SHP77 treated with DMSO at 0.1 percent for 48 hours (cell line): ENCODE data around the gene AVPR1B.
"Not testable (repeated sequence)": the region's sequence is repeated elsewhere in the genome, so short reads cannot be mapped to it uniquely, and the experiment has no call there.

Source experiments
- DNase-seq: peaks from one replicate; lab custom pipeline; 2025; lab: John Stamatoyannopoulos, UW

Gene AVPR1B

DNA sequence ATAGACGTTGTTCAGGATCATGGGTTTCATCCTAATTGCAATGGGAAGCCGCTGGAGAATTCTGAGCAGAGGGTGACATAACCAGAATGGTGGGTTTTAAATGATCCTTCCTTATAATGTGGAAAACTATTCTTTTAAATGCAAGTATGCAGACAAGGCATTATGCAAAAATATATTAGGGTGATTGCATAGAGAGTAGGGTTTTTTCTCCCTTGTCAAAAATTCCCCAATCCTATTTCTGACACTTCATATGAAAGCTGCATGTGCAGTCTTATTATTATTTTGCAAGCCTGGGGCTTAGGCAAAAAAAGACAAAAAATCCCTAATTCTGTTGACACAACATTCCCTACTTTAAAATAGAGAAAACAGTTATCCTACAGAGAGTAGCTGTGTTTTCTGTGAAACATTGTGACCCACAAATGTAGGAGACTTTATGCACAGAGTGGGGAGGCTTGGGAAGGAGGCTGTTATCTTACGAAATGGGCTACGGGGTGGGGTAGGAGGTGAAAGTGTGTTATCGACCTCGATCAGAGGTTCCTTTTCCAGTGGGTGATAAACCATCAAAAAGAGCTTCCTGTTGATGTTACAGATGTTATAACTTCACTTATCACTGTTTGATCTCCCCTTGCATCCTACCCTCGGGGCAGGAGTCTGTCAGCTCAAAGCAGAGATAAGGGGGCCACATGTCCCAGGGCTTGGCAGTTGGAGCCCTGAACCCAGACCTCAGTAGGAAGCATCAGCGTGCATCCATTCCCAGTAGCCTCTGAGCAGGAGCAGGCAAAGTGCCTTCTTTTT lies 37.0 kb downstream of the AVPR1B start:
- DNase-seq, result no peak

DNA sequence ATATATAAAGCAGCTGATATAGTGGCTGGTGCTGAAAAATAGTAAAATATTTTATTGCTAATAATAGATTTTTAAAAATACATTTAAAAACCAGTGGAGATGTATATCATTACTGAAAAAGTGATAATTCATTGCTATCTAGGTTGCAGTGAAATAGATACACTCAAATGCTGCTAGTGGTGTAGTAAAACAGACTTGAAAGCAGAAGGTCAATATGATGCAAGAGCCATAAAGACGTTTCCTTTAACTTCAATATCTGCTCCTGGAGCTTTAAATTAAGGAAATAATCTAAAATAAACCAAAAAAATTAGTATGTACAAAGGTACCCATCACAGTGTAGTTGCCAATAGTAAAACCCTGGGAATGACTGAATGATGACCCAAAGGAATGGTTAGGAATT lies 38.1 kb downstream of the AVPR1B start:
- DNase-seq, result no peak

DNA sequence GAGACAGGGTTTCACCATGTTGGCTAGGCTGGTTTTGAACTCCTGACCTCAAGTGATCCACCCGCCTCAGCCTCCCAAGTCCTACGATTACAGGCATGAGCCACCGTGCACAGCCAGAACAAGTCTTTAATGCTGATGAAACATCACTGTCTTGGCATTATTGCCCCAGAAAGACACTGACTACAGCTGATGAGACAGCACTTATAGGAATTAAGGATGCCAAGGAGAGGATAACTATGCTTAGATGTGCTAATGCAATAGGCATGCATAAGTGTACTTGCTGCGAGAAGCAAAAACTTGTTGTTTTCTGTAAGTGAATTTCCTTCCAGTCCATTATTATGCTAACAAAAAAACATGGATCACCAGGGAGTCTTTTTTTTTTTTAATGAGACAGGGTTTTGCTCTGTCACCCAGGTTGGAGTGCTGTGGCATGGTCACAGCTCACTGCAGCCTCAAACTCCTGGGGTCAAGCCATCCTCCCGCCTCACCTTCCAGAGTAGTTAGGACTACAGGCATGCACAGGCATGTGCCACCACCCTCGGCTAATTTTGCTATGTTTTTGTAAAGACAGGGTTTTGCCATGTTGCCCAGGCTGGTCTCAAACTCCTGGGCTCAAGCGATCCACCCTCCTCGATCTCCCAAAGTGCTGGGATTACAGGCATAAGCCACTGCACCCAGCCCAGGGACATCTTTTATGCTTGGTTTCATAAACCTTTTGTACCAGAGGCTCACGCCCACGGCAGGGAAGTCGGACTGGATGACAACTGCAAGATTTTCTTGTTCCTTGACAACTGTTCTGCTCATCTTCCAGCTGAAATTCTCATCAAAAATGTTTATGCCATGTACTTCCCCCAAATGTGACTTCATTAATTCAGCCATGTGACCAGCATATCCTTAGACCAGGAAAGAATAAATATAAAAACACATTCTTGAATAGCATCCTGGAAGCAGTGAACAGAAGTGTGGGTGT lies 41.1 kb downstream of the AVPR1B start:
- DNase-seq, result no peak

DNA sequence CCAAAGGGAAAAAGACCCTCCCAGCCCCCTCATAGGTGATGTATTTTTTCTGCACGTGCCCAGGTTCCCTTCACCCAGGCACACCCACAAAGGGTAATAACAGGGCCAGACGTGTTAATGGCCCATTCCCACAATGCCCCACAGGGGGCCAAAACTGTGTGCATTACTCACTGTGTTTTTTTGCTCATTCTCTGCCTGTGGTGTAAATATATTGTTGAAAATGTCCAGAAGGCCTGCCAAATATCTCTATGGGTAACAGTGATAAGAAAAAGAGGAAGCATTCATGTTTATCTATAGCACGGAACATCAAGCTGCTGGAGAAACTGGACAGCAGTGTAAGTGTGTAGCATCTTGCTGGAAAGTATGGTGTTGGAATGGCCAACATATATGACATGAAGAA lies 42.3 kb downstream of the AVPR1B start:
- no peak for DNase-seq

DNA sequence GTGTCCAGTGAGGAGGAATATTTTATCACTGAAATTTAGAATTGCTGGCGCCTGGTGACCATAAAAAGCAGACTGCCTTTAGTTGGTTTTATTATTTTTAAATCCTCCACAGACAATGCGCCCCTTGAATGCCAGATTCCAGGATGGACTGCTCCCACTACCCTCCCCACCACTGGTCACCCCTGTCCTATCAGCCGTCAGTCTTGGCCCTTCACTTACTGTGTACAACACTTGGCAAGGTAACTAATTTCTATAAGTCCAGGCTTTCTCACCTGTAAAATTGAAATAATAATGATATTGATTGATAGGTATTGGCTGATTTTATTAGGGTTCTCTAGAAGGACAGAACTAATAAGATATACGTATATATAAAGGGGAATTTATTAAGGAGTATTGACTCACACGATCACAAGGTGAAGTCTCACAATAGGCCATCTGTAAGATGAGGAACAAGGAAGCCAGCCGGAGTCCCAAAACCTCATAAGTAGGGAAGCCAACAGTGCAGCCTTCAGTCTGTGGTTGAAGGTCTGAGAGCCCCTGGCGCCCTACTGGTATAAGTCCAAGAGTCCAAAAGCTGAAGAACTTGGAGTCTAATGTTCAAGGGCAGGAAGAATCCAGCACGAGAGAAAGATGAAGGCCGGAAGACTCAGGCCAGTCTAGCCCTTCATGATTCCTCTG lies 46.4 kb downstream of the AVPR1B start:
- no peak for DNase-seq

DNA sequence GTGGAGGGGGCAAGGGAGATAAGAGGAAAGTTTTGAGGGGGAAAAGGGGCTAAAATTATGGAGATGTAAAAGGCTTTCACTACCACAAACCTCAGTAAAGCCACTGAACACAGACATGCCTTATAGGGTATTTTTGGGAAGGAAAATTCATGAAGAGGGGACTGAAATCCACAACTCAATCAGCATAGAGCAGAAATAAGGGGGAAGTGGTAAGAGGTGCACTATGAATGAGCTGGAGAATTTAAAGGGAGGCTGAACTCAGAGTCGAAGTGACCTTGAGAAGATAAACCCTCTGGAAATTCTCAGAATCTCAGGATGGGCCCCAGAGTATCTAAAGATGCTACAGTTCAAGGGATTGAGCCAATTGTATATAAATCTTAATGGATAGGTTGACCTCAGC lies 48.9 kb downstream of the AVPR1B start:
- no peak for DNase-seq

DNA sequence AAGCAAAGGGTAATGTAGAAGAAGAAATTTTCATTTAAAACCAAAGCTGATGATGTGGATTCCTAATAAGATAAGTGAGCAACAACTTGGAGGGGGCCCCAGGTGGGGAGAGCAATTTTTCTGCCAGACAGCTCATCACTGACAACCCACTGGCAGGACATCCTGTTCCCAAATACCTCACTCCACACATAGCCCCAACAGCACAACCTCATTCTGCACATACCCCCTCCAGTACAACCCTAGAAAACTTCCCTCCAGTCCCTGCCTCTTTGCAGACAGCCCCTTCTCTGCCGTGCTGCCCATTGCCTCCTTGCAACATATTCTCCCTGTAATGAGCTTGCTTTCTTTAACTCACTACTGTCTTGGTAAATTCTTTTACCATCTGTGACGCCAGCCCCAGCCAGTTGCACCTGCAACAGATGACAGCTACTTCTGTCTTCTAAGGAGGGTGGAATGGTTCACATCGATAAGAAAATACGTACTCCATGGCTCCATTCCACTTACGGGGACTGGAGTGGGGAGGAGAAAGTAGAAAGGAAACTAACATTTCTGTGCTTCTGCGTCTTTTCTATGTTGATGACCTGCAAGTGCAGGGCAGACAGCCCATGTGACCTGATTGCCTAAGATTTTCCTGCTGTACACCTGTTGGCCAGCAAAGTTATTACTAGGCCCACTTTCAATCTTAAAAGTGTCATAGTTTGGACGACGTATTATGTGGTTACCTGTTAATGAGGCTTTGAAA lies 49.5 kb downstream of the AVPR1B start:
- no peak for DNase-seq

DNA sequence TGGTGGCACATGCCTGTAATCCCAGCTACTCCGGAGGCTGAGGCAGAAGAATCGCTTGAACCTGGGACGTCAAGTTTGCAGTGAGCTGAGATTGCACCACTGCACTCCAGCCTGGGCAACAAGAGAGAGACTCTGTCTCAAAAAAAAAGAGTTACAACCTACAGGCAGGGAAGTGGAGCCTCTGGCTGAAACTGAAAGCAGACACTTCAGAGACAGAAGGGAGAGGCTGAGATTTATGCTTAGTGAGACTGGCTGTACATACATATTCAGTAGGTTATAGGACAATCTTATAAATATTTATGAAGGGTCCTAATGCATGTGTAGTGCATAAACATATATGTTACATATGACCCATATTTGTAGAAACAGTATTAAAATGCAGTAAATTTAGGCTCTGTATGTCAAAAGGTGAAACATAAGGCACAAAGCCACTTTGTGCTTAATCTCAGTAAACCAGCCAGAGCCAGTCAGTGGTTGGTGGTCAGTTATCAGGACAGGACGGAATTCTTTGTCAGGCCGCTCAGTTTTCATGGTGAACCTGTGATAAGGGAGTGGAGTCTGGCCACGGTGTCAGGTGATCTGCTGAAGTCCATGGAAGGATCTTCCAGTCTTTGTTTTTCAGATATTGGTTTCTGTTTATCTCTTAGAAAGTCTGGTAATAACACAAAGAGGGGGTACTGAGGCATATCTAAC lies 50.6 kb downstream of the AVPR1B start:
- no peak for DNase-seq

DNA sequence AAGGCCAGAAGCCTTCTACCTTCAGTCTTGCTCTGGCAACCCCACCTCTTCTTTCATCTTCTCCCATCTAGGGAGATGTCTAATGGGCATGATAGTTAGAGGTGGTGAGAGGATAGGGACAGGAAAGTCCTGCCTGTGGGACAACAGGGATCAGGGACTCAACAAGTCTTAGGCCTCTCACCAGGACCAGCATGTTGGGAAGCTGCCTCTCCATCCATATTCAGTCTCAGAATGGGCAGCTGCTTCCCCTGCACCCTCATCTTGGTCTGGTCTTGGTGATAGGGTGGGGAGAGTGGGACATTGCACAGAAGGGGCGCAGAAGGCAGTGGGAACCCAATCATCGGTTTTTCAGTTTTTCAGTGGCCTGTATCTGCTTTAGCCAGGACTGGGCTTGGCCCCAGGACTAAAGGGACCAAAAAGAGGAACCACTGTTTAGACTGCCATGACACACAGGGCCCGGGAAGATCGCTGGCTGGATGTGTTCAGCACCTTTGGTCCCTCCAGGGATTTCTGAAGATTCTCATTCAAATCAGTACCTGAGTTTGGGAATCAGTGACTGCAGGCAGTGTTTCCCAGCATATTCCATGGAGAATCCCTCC lies 51.5 kb downstream of the AVPR1B start:
- no peak for DNase-seq

DNA sequence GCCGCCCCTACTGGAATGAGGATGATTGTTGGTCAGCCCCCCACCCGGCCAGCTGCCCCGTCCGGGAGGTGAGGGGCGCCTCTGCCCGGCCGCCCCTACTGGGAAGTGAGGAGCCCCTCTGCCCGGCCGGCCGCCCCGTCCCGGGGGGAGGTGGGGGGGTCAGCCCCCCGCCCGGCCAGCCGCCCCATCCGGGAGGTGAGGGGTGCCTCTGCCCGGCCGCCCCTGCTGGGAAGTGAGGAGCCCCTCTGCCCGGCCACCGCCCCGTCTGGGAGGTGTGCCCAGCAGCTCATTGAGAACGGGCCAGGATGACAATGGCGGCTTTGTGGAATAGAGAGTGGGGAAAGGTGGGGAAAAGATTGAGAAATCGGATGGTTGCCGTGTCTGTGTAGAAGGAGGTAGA lies 52.7 kb downstream of the AVPR1B start:
- not testable (repeated sequence) for DNase-seq

DNA sequence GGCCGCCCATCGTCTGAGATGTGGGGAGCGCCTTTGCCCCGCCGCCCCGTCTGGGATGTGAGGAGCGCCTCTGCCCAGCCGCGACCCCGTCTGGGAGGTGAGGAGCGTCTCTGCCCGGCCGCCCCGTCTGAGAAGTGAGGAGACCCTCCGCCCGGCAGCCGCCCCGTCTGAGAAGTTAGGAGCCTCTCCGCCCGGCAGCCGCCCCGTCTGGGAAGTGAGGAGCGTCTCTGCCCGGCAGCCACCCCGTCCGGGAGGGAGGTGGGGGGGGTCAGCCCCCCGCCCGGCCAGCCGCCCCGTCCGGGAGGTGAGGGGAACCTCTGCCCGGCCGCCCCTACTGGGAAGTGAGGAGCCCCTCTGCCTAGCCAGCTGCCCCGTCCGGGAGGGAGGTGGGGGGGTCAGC lies 53.2 kb downstream of the AVPR1B start:
- DNase-seq, result not testable (repeated sequence)

DNA sequence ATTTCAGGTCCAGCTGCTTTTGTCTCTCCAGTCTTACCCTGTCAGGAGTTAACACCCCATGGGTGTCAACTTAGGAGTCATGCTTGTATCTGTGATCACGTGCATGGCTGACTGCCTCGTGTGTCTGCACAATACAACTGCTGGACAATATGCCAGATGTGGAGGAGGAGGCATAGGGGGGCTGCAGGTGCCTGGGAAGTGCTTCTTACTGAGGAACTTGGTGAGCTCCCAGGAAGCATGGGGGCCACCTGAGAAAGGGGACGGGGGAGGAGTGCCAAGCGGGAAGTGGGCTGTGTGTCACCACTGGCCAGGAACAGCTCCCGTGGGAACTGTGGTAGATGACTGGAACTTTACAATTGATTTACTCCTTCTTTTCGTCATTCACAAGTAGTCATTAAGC lies 54.7 kb downstream of the AVPR1B start:
- no peak for DNase-seq

DNA sequence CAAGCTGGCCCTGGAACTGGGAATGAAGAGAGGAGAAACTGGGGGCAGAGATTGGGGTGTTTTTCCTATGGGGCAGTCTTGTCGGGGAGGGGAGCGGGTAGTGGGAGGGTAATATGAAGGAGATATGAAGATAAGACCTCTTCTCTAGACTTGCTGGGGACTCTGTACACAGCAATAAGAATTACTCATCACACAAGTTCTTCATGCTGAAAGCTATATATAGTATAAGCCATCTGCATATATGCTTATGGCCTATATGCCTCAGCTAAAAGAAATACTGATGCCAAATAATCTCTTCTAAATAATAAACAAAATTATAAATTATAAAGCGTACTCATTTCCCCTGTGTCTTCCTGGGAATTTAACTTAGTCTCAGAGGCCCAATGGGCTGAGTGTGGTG lies 56.3 kb downstream of the AVPR1B start:
- DNase-seq, result no peak
